GM18505 (cell line): ENCODE results near the gene RPGR.

Experiments
- ATAC-seq: cut with Tn5 transposase; IDR thresholded peaks from one replicate; pipeline ENCODE4 v1.9.1; 2021; ENCODE audit not compliant: unreplicated experiment
- POLR2A ChIP-seq: IDR thresholded peaks from 4 replicates; pipeline ENCODE4 v1.6.1; 2011; ENCODE audit warnings: borderline replicate concordance; ENCODE audit not compliant: insufficient read depth, insufficient read length; ENCODE audit errors: extremely low read depth

Gene RPGR

DNA sequence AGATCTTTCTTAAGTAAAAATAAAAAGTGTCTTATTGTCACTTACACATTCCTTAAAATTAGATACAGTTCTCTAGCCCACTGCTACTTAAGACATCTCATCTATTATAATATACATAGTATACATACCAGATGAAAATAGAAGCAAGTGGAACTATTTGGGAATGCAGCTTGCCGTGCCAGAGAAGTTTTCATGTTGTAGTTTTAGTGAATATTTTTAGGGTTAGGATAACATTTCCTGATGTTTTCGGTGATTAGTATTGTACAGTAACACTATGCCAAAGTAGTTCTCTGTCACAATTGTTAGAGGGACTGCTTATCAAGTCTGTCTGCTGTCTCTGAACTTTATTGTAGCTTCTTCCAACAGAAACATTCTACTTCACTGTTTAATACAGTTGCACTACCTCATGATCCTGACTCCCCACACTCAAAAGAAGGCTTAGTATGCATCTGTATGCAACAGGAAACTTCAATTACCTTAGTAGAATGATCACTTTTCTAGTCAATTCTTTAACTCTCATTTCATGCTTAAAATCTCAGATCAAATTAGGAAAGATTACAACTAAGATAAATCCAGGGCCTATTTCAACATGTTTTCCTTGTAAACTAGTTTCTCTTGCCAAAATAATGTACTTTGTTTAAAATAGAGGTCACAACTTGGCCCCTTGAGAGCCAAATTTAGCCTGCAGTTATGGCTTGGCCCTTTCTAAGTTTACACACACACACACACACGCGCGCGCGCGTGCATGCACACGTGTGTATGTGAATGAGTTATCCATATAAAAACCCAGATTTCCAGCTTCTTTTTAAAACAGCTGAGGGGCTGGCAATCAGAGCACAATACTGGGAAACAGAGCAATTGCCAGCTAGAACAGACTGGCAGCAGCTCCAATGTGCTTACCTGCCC is 64.3 kb downstream of the RPGR start:
- no peak for TF ChIP-seq POLR2A
- no peak for ATAC-seq

- no peak for TF ChIP-seq POLR2A
- ATAC-seq = no peak
Measured at GRCh38 chrX:38260231-38260630, 67.1 kb downstream of the RPGR start.

GRCh38 chrX:38256019-38256418 is 71.3 kb downstream of the RPGR start:
- ATAC-seq = no peak
- TF ChIP-seq POLR2A = no peak

DNA sequence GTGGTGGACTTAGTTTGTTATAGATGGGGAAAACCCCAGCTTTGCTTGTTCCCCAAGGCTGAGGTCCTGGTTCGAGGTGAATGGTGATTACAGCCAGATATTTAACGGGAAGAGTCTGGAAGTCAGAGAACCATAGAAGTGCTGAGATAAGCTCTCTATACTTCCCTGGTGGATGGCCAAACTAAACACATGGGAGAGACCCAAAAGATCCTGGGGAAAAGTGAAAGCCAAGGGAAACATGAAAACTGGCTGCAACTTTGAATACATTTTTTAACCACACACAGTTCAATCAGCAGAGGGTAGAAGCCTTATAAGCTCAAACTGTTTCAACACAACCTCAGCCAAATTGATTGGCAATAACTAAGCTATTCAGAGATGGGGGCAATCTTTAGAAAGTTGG is 77.3 kb downstream of the RPGR start:
- no peak for TF ChIP-seq POLR2A
- ATAC-seq = no peak

GRCh38 chrX:38247051-38247450 is 80.3 kb downstream of the RPGR start:
- ATAC-seq = no peak
- TF ChIP-seq POLR2A = no peak

GRCh38 chrX:38240541-38240940 is 86.8 kb downstream of the RPGR start:
- no peak for TF ChIP-seq POLR2A
- no peak for ATAC-seq

DNA sequence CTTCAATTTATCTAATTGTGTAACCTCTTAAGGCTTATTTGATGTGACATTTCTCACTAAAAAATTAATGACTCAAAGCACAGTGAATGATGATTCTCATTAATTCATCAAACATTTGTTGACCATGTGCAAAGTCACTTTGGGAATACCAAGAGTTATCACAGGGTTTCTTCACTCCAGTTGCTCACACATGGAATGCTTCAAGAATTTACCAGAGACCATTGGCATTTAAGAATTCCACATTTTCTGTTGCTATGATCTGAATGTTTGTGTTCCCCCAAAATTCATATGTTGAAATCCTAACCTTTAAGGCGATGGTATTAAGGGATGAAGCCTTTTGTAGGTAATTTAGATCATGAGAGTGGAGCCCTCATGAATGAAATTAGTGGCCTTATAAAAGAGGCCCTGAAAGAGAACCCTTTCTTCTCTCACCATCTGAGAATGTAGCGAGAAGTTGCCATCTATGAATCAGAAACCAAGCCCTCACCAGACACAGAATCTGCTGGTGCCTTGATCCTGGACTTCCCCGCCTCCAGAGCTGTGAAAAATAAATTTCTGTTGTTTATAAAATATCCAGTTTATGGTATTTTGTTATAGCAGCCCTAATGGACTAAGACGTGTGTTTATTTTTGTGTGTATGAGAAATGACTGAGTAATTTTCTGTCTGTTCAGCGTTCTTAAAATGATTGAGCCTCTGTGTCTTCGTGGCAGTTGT is 90.3 kb downstream of the RPGR start:
- no peak for TF ChIP-seq POLR2A
- no peak for ATAC-seq

DNA sequence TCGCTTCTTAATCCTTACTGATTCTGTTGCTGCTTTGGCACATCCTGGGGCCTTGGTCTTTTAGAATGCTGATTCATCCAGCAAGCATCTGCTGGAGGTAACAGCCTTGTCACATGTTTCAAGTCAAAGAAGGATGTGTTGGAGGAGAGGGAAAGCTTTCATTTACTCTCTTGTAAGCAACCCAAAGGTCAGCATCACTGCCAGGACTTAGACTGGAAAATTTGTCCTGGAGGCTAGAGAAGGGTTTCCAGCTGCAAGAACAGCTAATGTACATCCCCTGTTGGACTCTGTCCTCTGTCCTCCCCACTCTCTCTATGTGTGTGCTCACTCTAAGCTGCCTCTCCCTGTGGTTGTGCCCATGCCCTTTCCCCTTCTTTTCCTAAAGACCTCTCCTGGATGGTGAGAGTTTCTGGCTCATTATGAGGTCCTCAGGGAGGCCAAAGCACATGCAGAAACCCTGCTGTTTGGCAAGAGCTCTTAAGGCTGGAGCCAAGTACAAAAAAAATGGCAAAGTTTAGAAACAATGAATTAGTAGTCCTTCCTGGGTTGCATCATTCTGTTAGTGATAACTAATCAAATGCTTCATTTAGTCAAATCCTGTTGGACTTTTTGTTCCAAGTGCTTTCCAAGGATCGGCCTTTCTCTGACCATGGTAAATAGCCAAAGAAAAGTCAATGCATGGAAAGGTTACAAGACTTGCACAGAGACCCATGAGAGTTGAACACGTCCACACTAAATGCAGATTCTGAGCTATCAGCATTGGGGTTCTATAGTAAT is 93.2 kb downstream of the RPGR start:
- TF ChIP-seq POLR2A = no peak
- ATAC-seq = no peak

DNA sequence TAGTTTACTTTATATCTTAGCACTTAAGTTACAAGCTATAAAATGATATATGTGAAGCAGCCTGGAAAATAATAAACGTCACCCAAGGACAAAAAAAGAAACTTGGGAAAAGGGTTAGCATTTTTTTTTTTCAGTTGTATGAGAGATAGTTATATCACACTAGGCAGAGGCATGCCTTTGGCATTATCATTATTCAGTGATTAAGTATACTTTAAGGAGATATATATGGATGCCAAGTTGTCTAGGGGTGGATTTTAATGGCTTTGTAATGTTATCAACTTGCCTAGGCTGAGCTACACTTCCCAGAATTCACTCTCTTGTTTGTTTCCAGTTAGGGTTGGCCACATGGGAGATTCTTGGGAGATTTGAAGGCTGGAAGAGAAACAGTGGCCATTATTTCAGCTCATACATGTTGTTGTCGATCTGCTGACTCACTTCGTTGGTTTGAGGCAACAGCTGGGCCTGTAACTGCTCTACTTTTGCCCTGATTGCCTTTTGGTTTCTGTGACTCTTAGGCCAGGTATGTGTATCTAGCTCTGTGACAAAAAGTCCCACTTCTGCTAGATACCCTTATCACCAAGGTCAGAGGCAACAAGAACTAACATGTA is 95.1 kb downstream of the RPGR start:
- ATAC-seq = no peak
- no peak for TF ChIP-seq POLR2A

DNA sequence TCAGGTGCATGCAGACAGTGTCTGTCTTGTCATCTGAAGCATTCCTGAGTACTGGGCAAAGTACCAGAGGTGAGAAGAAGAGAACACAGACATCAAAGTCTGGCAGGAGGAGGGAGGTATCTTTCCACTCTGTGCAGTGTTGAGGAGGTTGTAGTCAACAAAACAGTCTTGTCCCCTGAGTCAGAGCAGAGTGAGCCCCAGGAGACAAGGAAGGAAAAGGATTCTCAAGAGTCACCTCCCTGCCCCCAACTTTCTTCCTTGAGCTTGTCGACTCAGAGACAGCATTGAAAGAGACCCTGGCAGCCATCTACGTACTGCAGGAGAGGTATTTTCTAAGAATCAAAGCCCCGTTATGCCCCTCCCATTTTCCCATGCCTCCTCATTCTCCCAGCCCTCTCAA is 102.2 kb downstream of the RPGR start:
- no peak for TF ChIP-seq POLR2A
- ATAC-seq = no peak

DNA sequence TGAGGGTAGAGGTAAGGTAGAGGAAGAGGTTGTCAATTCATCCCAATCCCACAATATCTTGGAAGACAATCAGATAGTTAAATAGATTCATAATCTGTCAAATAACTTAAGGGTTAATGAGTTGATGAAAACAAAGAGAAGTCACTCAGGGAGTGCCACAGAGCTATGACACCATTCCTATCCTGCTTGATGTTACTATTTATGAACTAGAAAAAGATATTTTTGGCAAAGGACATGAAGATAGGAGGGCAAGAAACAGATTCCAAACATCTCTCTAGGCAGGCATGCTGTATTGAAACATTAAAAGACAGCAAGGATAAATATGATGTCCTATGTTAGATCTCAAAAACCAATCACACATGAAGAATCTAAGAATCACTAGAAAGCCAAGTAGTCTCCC is 103.1 kb downstream of the RPGR start:
- no peak for ATAC-seq
- TF ChIP-seq POLR2A = no peak

DNA sequence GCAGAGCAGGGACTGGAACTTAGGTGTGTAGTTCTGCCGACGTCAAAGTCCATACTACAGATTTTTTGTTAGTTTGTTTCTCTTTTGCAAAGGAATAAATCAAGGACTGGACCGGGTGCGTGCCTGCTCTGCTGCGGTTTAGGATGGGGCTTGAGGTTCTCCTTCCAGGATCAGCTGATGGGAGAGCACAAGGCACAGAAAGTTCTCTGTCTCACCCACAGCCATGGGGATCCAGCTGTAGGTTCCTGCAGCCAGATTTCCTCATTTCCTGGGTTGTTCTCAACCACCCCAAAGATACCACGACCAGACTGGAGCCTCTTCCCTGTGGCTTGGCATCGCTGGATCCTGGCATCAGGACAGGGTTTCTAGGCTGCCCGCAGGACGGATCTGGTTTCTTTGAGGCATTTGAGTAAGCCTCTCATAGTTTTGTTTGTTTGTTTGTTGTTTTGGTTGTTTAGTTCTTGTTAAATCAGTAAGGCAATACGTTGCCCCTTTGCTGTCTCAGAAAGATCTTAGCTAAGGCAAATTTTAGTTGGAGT is 105.8 kb downstream of the RPGR start:
- TF ChIP-seq POLR2A = no peak
- no peak for ATAC-seq
